PFSK-1 (cell line): ENCODE results near the gene FOXK2.

ENCODE experiments used
- POLR2AphosphoS5 ChIP-seq: IDR thresholded peaks from 2 replicates; pipeline ENCODE4 v1.6.1; 2012; ENCODE audit warnings: low read depth, mild to moderate bottlenecking, control low read depth, low read length, moderate library complexity
- REST ChIP-seq, 2 experiments: IDR thresholded peaks; 2 replicates each; pipeline versions ENCODE4 v1.6.1 to v1.8.0; 2011 to 2012; ENCODE audit warnings: low read depth in 2 of 2, low read length in 2 of 2, control low read depth in 1 of 2, inconsistent platforms in 1 of 2, mild to moderate bottlenecking in 1 of 2, moderate library complexity in 1 of 2; ENCODE audit not compliant: insufficient read depth in 1 of 2
- SIN3A ChIP-seq: IDR thresholded peaks from 2 replicates; pipeline ENCODE4 v1.6.1; 2012; ENCODE audit warnings: mild to moderate bottlenecking, low read length, moderate library complexity, borderline replicate concordance; ENCODE audit not compliant: insufficient read depth

GRCh38 chr17:82548681-82549303, 29.3 kb downstream of the FOXK2 start:
- TF ChIP-seq POLR2AphosphoS5 (no peak), REST (IDR thresholded peaks at IDR 0.05; ENCODE audit: insufficient read depth in 1 of 2, low read depth in 2 of 2, low read length in 2 of 2) (no peak), SIN3A (no peak)
